ENCODE data around the gene FIBP.

Gene FIBP

DNA sequence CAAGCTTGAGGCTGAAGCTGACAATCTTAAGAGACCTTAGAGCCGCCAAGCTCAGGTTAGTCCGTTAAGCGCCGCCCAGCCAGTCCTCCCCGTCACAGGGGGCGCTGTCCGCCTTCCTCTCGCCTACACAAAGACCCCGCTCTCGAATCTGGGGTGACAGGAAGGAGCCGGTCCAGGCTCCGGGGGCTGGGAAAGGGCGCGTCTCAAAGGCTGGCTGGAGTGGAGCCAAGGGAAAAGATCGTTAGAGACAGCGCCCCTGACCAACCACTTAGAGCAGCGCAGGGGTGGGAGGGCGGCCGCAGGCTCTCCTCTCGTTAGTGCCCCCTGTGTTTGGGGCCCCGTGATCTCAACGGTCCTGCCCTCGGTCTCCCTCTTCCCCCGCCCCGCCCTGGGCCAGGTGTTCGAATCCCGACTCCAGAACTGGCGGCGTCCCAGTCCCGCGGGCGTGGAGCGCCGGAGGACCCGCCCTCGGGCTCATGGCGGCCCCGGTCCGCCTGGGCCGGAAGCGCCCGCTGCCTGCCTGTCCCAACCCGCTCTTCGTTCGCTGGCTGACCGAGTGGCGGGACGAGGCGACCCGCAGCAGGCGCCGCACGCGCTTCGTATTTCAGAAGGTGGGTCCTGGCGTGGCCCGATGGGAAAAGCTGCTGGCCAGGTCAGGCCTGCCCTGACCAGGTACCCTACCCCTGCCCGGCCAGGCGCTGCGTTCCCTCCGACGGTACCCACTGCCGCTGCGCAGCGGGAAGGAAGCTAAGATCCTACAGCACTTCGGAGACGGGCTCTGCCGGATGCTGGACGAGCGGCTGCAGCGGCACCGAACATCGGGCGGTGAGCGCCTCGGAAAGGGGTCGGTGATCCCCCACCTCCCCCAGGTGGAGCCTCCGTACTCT lies 27.8 kb downstream of the FIBP start, which contains the start of gene MUS81:
MUS81 (plus strand) TSS at position 156 of the 887 bp plus-strand sequence; CDS start at position 477, 321 bp downstream.
- DNase-seq (ENCODE audit: low read depth in 2 of 2, low spot score in 1 of 2): peak; percentile 92 to 94

DNA sequence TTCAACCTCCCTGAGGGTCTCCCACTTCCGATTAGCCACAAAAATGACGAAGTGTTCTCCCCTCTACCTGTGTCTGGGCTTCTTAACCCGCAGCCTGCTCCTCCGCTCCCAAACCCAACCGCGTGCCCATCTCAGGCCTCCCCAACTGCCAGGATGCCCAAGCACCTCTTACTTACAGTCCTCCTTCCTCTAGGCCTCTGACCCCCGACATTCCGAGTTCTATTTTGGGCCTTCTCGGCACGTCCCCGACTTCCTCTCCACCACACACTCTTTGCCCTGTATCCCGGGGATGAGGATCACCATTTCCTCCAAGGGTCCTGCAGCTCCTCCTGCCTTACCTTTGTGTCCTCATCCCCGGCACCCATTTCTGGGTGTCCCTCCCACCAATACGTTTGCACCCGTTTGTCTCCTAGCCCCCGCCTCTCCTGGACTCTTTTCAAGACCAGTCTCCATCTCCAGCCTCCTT lies 28.4 kb downstream of the FIBP start:
- DNase-seq (ENCODE audit: low read depth in 2 of 2, low spot score in 1 of 2): no peak

DNA sequence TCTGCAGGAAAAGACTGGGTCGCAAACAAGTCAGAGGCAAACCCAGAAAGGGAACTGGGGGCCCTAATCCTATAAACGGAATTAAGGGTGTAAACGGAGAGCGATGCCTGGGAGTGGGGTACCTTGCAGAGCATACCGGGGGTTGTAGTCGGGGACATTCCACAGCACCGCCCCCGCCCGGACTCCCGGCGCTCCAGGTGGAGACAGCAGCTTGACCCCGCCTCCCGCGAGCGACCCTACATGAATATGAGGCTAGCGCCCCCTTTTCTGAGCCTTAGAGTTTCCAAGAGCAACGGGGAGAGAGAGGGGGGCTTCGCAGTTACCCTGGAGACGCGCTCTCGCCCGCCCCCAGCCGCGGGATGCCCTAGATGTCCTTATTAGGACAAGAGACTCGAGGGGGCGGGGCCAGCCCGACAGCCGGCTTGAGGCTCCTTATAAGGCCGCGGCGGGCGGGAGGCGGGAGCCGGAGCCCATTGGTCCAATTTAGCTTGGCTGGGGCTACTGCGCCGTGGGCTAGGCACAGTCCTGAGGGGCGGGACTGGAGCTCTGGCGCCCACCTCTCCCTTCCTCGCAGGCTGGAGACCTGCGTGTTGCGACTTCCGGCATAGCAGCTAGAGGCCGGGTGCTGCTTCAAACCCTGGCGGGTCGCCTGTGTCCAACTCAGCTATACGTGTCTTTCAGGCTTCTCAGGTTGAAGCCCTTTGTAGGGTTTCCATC lies 29.0 kb downstream of the FIBP start:
- peak; percentile 92 to 99 for DNase-seq (ENCODE audit: low read depth in 2 of 2, low spot score in 1 of 2)

DNA sequence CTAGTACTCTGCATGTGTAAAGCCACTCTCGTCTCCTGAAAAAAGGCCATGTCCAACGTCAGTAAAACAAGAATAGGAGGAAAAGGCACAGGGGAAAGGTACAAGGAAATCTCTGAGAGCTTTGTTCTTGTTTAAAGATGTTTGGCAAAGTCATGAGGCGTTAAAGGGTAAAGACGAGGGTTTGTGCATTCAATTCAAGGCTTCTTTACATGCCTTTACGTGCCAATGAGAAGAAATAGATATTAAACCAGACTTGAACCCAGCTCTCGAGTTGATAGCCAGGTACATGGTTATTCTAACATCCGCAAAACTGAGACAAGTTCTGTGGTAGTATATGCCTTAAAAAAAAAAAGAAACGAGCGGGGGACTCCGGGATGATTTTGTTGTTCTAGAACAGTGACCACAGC lies 29.6 kb downstream of the FIBP start:
- DNase-seq (ENCODE audit: low read depth in 2 of 2, low spot score in 1 of 2): no peak

DNA sequence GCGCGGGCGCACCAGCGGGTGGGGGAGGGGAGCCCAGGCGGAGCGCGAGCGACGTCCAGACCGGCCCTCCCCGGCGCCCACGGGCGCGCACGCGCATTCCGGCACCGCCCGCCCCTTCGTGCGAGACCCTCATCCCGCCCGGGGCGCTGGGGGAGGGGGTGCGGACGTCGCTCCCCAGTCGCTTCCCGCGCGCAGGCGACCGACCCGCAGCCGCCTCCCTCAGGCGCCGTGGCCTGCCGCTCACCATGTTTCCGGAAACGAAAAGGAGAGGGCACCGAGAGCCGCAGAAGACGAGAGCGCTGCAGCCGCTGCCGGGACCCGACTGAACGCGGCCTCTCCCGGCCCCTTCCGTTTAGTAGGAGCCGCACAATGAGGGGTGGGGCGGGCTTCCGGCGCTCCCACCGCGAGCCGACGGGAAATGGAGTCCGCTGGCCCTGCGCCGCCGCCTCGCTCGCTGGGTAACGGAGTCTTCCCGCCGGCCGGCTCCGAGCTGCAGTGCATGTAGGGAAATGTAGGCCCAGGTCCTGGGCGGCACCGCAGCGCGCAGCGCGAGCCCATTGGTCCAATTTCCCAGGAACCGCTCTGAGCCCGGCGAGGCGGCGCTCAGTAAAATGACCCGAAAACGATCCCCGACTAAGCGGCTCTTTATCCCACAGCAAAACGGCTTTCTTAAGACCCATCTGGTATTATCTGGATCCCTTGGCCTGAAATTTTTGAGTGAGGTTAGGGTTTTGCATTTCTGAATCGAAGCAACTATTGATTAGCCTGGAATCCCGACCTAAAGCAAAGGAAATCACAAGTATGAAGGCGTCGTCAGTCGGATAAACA lies 30.2 kb downstream of the FIBP start, which contains the start of gene CFL1:
CFL1 (minus strand) TSS at position 328 of the 828 bp plus-strand sequence; CDS start at position 247, 81 bp downstream.
- peak; percentile 90 to 95 for DNase-seq (ENCODE audit: low read depth in 2 of 2, low spot score in 1 of 2)

DNA sequence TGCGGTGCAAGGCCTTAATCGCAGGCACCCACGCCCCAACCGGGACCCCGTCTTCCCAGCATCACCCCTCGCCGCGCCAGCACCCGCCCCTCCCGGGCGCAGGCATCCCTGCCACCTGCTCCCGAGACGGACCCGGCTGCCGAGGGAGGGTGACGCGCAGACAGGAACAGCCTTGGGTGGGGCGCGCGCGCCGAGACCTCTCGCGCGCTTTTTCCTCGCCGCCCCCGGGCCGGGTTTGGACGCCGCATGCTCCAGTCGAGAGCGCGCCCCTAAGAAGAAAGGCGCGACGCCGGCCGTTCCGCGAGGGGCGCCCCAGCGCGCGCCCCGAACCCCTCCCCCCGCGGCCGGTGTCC lies 30.8 kb downstream of the FIBP start:
- DNase-seq (ENCODE audit: low read depth in 2 of 2, low spot score in 1 of 2): peak in 1 of 2 donors; percentile 26

DNA sequence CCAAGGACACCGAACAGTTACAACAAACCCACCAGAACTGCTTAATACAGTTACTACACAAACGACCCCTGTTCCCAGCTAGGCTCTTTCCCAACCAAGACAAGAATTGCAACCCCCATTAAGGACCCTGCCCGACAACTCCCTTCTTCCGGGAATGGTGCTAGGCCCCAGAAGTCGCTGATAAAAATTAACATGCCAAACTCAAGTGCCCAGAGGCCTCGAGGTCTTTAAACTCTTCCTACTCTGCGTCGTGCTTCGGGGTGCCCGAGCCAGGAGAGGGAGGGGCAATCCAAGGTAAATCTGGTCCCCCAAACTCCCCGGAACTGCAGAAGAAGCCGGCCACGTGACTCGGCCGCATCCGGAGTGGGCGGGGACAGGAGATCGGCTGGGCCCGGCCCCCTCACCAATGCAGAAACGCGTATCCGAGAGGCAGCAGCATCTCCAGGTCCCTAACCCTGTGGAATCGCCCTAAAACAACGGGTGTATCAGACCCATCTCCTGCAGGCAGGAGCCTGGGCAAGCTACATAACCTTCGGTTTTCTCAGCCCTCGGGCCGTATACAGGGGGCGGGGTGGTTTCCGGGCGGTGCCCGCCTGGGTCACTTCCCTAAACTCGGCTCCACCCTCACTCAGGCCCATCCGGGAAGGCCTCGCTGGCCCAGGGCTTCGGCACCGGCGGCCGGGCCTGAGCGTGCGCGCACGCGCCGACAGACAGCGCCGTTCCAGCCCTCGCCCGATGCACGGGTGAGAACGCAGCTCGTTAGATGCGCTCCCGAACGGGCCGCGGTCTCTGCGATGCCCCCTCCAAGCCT lies 31.4 kb downstream of the FIBP start:
- peak; percentile 65 to 72 for DNase-seq (ENCODE audit: low read depth in 2 of 2, low spot score in 1 of 2)

DNA sequence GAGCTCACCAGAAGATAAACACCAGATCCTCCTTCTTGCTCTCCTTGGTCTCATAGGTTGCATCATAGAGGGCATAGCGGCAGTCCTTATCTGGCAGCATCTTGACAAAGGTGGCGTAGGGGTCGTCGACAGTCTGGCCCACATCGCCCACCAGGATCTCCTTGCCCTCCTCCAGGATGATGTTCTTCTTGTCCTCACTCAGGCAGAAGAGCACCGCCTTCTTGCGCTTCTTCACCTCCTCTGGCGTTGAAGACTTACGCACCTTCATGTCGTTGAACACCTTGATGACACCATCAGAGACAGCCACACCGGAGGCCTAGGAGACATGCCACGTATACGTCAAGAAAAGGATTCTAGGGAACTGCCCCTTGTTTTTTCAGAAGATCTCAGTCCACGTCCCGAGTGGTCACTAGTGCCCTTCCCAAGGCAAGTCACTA lies 32.3 kb downstream of the FIBP start:
- DNase-seq (ENCODE audit: low read depth in 2 of 2, low spot score in 1 of 2): no peak

DNA sequence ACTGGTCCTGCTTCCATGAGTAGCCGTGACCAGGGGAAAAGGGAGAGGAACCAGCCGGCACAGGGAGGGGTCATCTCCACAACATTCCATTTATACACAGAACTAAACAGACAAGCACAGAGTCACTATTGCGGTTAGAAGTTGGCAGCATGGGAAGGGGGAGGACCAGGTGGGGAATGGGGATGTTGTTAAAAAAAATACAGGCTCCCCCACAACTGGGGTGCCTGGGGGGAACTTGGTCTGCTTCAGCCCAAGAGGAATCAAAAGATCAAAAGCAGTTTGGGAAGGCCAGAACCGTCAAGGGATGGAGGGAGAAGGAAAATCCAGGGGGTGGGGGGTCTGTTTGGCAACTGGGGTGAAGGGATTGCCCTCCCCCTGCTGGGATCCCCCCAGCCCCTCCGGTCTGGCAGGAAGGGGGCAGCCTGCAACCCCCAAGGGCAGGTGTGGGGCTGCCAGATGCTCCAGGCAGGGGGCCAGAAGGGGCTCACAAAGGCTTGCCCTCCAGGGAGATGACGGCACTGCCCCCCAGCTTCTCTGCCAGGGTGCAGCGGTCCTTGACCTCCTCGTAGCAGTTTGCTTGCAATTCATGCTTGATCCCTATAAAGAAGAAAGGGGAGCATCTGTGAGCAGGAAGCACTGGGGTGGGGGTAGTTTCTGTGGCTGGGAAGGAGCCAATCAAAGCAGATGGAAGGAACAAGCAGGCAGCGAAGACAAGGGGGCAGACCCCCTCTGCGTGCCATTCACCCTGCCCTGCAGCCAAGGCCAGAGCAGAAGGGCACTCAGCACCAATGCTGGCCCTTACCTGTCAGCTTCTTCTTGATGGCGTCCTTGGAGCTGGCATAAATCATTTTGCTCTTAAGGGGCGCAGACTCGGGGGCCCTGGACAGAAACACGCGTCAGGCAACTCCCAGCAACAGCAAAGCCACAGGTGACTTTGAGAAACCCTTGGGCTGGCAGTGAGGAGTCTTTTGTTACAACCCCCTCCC lies 33.1 kb downstream of the FIBP start:
- DNase-seq (ENCODE audit: low read depth in 2 of 2, low spot score in 1 of 2): no peak

DNA sequence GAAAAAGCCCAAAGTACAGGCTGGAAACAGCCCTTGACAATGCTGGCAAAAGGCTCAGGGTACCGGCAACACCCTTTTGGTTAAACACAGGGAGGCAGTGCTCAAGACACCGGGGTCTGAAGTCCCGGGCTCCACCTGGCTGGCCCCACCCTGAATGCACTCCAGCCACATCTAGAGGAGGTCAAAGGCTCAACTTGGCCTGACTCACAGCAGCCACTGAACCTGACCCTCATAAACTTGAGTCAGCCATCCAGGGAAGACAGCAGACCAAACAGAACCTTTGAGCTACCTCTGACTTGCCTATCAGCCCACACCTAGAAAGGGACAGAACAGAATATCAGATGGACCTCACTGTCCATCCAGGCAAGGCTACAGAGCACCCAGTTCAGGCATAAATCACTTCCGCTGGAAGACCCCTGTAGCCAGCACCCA lies 34.1 kb downstream of the FIBP start:
- DNase-seq (ENCODE audit: low read depth in 2 of 2, low spot score in 1 of 2): no peak

DNA sequence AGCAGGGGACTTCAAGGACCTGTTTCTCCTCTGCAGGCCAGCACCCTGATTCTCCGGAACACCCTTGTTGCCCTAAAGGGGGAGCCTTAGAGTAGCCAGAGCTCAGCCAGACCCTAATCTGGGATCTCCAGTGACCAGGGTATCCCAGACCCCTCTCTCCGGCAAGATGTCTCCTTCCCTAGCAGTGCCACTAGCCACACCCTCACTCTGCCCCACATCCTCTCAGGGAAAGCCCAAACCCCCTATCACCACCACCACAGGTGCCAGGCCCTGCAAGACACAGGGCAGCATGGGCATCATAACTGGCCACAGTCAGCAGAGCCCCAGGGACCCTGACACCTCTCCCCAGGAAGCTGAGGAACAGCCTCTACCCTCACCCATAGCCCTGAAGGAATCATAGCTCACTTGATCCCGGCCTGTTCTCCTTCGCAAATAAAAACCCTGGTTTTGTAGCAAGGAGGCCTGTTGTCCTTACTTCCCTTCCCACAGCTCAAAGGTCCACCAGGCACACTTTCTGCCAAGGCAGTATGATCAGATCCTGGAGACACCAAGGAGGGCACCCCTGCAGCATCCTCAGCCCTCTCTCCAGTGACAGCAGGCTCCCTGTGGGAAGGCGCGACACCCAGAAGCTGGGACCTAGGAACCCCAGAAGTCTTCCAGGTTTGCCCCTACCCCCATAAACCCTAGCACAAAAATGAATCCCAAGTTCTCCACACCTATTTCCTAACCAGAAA lies 34.9 kb downstream of the FIBP start:
- no peak for DNase-seq (ENCODE audit: low read depth in 2 of 2, low spot score in 1 of 2)

DNA sequence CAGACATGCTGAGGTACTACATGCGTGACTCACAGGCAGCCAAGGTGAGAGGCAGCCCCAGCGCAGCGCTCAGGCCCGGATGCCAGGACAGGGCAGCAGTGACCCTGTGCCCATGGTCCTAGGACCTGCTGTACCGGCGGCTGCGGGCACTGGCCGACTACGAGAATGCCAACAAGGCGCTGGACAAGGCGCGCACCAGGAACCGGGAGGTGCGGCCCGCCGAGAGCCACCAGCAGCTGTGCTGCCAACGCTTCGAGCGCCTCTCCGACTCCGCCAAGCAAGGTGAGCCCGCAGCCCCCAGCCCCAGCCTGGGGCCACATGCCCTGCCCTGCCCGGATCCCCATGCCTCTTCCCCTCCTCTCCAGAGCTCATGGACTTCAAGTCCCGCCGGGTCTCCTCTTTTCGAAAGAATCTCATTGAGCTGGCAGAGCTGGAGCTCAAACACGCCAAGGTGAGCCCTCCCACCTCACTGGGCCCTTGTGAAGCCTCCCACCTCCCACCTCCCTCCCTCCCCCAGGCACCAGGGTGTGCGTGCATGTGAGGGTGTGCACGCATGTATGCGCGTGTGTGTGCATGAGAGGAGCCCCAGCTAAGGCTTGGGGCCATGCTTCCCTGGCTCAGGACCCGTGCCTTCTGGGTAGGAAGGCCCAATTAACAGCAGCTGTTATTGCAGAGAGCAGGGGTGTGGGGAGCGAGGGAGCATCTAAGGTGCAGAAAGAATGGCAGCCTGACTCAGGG lies 35.6 kb downstream of the FIBP start:
- no peak for DNase-seq (ENCODE audit: low read depth in 2 of 2, low spot score in 1 of 2)

DNA sequence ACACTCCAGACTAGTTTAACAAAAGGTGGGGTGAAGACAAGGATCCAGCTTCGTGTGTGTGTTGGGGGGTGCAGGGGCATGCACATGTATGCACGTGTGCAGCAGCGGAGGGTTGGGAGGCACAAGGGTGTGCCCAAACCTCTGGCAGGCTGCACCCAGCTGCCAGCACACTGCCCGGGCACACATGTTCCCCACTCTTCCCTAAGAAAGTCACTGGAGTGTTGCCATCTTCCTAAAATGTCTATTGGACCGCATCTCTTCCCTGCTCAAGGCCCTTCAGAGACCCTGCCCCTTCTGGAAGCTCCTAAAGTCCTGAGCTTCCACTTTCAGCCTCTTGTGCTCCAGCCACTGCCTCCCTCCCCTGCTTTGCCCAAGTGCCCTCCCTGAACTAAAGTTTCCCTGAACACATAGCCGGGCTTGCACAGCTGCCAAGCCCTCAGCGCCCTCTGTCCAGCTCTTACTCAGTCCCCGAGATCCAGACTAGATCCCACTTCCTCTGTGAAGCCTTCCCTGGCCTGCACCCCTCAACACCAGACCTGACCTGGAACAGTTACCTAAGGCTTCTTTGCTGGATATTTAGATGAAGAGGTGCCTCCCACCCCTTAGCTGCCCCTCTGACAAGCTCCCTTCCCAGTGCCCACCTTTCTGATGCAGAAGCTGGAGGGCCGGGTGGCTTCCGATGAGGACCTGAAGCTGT lies 36.3 kb downstream of the FIBP start:
- no peak for DNase-seq (ENCODE audit: low read depth in 2 of 2, low spot score in 1 of 2)

DNA sequence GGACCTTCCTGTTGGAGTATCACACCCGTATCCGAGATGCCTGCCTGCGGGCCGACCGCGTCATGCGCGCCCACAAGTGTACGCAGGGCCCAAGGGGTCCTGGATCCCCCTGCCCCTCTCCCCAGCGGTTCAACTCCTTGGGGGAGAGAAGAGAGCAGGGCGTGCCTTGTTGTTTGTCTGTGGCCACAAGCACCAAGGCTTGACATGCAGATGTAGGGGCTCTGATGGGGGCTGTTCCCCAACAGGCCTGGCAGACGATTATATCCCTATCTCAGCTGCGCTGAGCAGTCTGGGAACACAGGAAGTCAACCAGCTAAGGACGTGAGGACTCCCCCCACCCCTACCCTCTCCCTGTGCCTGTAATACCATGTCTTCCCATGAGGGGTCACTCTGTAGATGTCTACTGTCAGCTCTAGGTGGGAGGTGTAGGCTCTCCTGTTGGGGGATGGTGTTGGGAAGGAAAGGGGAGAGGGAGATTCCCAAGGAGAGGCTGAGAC lies 37.1 kb downstream of the FIBP start:
- DNase-seq (ENCODE audit: low read depth in 2 of 2, low spot score in 1 of 2): no peak

DNA sequence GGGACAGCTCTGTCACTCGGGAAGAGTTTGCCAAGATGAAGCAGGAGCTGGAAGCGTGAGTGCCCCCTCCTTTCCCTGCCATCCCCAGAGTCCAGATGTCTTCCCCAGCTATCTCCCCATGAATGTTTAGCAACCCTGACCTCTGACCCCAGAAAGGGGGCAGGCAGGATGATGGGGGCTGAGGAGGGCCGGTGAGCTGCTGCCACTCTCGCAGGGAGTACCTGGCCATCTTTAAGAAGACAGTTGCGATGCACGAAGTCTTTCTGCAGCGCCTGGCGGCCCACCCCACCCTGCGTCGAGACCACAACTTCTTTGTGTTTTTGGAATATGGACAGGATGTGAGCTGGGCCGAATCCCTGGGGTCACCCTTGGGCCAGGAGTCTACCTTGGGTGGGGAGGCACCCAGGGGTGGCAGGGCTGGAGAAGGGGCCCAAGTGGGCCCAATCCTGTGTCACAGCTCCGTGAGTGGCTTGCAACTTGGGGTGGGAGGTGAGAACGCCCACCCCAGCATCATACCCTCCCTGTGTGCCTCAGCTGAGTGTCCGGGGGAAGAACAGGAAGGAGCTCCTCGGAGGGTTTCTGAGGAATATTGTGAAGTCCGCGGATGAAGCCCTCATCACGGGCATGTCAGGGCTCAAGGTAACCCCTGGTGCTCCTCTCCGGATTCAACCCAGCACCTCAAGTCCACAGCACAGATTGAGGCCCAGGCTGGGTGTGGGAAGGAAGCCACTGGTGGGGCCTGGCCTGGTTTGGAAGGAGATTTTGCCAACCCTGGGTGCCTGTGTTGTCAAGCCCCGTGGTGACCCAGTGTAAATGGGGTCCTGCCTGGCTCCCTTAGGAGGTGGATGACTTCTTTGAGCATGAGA lies 37.8 kb downstream of the FIBP start:
- DNase-seq (ENCODE audit: low read depth in 2 of 2, low spot score in 1 of 2): no peak

DNA sequence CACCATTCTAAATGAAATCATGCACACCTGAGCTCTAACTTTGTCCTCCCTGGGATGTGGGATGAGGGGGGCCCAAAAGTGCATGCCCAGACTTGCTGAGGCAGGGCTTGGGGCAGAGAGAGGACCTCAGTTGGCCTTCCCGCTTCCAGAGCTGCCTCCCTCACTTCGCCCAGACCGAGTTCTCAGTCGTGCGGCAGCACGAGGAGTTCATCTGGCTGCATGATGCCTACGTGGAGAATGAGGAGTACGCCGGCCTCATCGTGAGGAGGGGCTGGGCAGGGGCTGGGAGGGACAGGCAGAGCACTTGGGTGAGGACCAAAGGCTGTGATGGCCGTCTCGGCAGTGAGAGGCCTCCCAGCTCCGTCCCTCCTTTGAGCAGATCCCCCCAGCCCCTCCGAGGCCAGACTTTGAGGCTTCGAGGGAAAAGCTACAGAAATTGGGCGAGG lies 38.5 kb downstream of the FIBP start:
- DNase-seq (ENCODE audit: low read depth in 2 of 2, low spot score in 1 of 2): no peak

All from stimulated activated CD8-positive, alpha-beta memory T cell treated with anti-CD3 and anti-CD28 coated beads, Interleukin-4, amount 100 ng/mL, for 4 hours (primary cell).